ENCODE data around the gene DCXR. TPM values are rescaled to one million over a fixed set of nuclear protein-coding genes. Genes with fewer than 3 reads are reported as not detected.

DCXR gene
- total and polyA plus RNA-seq, 2 of the 13 experiments (the other 11 are each of a cell fraction or from before 2014, with no cell fraction given): 287 to 311 TPM

DNA sequence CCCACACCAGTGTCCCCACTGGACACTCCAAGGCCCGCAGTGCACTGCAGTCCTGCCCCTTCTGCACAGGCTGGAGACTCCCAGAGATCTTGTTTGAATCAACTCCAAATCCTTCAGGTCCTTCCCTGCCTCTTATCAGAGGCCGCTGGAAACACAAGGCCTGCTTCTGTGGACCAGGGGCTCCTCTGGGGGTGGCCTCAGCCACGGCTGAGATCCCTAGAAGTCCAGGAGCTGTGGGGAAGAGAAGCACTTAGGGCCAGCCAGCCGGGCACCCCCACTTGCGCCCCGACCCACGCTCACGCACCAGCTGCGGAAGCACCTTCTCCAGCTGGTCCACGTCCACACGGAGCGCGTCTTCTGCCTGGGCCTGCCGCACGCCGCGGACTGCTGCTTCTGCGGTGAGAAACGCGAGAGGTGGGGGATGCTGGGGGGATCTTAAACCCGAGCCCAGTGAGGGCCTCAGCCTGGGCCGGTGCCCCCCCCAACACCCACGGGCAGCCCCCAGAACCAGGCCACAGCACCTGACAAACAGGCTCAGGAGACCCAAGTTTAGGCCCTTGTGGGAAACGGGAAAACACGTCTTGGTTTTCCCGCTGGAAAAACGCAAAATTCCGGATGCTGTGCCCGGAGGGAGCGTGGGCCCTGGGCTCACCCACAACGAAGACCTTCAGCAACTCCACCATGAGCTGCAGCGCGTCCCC, 18.4 kb downstream of the DCXR start (continued):
- TF ChIP-seq NKX3-1 (CRISPR knock-in tag; IDR thresholded peaks at IDR 0.05) (no peak), TCF7 (IDR thresholded peaks at IDR 0.05; ENCODE audit: low read depth) (no peak), ZNF720 (CRISPR knock-in tag; IDR thresholded peaks at IDR 0.05) (no peak), MAFK (conservative IDR thresholded peaks at IDR 0.05 in 1 of 2, IDR thresholded peaks at IDR 0.05 in 1 of 2; ENCODE audit: low read length in 2 of 2) (no peak), TAF1 (CRISPR knock-in tag; IDR thresholded peaks at IDR 0.05) (no peak), ZNF563 (CRISPR knock-in tag; IDR thresholded peaks at IDR 0.05) (0 out of 2 replicates have a peak, but pooled peaks have one; percentile 7), JUN (CRISPR knock-in tag; IDR thresholded peaks at IDR 0.05) (no peak), NFIC (IDR thresholded peaks at IDR 0.05; ENCODE audit: low read length) (no peak), ZNF264 (CRISPR knock-in tag; IDR thresholded peaks at IDR 0.05) (no peak), CEBPB (IDR thresholded peaks at IDR 0.05; ENCODE audit: borderline replicate concordance, low read depth, low read length) (no peak), ZNF530 (CRISPR knock-in tag; IDR thresholded peaks at IDR 0.05; ENCODE audit: low read depth) (no peak; the same call in 1 of the 2 replicates), ZNF253 (CRISPR knock-in tag; IDR thresholded peaks at IDR 0.05; ENCODE audit: borderline replicate concordance) (no peak), TBX2 (CRISPR knock-in tag; IDR thresholded peaks at IDR 0.05; ENCODE audit: borderline replicate concordance) (0 out of 2 replicates have a peak, but pooled peaks have one; percentile 39), ZBTB33 (CRISPR knock-in tag; IDR thresholded peaks at IDR 0.05) (peak; percentile 55; the same call in 1 of the 2 replicates), POLR2A (IDR thresholded peaks at IDR 0.05; ENCODE audit: insufficient read depth in 1 of 2, low read depth in 2 of 2, low read length in 2 of 2) (peak in 1 of 2 experiments; percentile 30; a peak in 1 of 4 replicates), PAF1 (CRISPR knock-in tag; IDR thresholded peaks at IDR 0.05) (peak; percentile 36; the same call in 1 of the 2 replicates)
- TF ChIP-seq, protein P1, sequence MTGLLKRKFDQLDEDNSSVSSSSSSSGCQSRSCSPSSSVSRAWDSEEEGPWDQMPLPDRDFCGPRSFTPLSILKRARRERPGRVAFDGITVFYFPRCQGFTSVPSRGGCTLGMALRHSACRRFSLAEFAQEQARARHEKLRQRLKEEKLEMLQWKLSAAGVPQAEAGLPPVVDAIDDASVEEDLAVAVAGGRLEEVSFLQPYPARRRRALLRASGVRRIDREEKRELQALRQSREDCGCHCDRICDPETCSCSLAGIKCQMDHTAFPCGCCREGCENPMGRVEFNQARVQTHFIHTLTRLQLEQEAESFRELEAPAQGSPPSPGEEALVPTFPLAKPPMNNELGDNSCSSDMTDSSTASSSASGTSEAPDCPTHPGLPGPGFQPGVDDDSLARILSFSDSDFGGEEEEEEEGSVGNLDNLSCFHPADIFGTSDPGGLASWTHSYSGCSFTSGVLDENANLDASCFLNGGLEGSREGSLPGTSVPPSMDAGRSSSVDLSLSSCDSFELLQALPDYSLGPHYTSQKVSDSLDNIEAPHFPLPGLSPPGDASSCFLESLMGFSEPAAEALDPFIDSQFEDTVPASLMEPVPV (CRISPR knock-in tag; IDR thresholded peaks at IDR 0.05): peak; percentile 38; the same call in 1 of the 2 replicates
- TF ChIP-seq, protein P2, sequence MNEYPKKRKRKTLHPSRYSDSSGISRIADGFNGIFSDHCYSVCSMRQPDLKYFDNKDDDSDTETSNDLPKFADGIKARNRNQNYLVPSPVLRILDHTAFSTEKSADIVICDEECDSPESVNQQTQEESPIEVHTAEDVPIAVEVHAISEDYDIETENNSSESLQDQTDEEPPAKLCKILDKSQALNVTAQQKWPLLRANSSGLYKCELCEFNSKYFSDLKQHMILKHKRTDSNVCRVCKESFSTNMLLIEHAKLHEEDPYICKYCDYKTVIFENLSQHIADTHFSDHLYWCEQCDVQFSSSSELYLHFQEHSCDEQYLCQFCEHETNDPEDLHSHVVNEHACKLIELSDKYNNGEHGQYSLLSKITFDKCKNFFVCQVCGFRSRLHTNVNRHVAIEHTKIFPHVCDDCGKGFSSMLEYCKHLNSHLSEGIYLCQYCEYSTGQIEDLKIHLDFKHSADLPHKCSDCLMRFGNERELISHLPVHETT (CRISPR knock-in tag; conservative IDR thresholded peaks at IDR 0.05): 0 out of 2 replicates have a peak, but pooled peaks have one; percentile 18
- TF ChIP-seq, protein P3, sequence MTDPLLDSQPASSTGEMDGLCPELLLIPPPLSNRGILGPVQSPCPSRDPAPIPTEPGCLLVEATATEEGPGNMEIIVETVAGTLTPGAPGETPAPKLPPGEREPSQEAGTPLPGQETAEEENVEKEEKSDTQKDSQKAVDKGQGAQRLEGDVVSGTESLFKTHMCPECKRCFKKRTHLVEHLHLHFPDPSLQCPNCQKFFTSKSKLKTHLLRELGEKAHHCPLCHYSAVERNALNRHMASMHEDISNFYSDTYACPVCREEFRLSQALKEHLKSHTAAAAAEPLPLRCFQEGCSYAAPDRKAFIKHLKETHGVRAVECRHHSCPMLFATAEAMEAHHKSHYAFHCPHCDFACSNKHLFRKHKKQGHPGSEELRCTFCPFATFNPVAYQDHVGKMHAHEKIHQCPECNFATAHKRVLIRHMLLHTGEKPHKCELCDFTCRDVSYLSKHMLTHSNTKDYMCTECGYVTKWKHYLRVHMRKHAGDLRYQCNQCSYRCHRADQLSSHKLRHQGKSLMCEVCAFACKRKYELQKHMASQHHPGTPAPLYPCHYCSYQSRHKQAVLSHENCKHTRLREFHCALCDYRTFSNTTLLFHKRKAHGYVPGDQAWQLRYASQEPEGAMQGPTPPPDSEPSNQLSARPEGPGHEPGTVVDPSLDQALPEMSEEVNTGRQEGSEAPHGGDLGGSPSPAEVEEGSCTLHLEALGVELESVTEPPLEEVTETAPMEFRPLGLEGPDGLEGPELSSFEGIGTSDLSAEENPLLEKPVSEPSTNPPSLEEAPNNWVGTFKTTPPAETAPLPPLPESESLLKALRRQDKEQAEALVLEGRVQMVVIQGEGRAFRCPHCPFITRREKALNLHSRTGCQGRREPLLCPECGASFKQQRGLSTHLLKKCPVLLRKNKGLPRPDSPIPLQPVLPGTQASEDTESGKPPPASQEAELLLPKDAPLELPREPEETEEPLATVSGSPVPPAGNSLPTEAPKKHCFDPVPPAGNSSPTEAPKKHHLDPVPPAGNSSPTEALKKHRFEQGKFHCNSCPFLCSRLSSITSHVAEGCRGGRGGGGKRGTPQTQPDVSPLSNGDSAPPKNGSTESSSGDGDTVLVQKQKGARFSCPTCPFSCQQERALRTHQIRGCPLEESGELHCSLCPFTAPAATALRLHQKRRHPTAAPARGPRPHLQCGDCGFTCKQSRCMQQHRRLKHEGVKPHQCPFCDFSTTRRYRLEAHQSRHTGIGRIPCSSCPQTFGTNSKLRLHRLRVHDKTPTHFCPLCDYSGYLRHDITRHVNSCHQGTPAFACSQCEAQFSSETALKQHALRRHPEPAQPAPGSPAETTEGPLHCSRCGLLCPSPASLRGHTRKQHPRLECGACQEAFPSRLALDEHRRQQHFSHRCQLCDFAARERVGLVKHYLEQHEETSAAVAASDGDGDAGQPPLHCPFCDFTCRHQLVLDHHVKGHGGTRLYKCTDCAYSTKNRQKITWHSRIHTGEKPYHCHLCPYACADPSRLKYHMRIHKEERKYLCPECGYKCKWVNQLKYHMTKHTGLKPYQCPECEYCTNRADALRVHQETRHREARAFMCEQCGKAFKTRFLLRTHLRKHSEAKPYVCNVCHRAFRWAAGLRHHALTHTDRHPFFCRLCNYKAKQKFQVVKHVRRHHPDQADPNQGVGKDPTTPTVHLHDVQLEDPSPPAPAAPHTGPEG (CRISPR knock-in tag; IDR thresholded peaks at IDR 0.05): no peak
